G401 (cell line): ENCODE measurements around the gene SATB2. TPM values are rescaled to one million over a fixed set of nuclear protein-coding genes. Genes with fewer than 3 reads are reported as not detected.

Experiments
- DNase-seq: peaks from one replicate; pipeline ENCODE4 v3.0.0-alpha.2; 2015; ENCODE audit warnings: low spot score
- in situ Hi-C: cut with HindIII; loops from 2 replicates; pipeline ENCODE4 v1.10.0; 2016; ENCODE audit warnings: low sequenced_read_pairs, mixed read lengths
- total RNA-seq: library from RNA; depleted of rRNA; stranded (reverse); fragments of >200 nt; shearing (Covaris generic); gene quantifications from 2 replicates; pipeline ENCODE4 v1.2.3, GENCODE V29; 2014

Gene SATB2
- total RNA-seq, 1 experiment from 2014 or later: not detected

DNA sequence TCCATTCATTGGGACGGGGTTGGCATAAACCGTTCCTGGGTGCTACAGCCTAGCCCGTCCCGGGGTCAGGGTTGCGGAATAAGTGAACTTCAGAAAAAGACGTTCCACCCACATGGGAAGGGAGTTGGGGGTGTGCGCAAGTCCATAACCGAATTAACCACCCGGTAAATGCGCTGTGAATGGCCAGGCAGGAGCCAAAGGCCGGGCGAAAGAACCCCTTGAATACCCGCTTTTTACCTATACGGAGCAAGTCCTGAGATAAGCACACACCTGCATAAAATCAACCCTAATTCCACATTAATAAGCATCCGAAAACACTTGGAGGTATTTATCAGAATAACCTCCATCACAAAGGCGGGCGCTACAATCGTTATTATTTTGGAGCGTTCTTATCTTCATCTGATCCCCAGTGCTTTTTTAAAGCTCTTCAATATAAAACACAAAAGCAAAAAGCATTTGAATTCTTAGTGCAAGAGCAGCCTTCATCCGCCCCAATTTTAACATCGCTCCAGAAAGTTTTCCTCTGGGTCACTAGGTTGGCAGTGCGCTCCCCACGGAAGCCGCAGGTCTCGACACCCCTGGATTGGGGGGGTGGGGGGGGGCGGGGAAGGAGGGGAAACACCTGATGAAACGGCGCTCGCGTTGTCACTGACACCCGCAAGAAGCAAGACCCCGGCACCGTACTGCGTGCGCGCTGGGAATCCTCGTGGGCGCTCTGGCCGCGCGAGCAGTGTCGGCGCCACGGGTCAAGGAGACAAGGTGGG lies 1.2 kb downstream of the SATB2 start:
- in situ Hi-C loops: no loop called here
- DNase-seq: no peak

- in situ Hi-C loops: no loop called here
- no peak for DNase-seq
These were observed 2.0 kb downstream of the SATB2 start for GRCh38 chr2:199455545-199456382.

GRCh38 chr2:199455210-199455544 lies 2.6 kb downstream of the SATB2 start:
- in situ Hi-C loops: no loop called here
- no peak for DNase-seq

DNA sequence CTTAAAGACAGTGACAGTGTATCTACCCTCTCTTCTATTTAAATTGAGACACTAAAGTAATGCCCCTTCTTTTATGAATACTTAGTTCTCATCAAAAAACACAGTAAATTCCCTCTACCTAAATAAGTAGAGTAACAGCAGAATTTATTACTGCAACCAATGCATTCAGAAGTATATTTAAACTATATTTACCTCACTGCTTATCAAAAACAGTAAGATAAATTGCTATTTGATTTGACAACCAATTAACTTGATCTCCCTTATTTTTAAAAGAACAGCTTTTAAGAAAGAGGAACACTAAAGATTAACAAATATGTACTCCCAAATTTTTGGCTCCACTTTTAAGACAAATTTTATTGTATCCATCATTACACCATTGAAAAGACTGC lies 4.8 kb downstream of the SATB2 start:
- in situ Hi-C loops: no loop called here
- DNase-seq: no peak

DNA sequence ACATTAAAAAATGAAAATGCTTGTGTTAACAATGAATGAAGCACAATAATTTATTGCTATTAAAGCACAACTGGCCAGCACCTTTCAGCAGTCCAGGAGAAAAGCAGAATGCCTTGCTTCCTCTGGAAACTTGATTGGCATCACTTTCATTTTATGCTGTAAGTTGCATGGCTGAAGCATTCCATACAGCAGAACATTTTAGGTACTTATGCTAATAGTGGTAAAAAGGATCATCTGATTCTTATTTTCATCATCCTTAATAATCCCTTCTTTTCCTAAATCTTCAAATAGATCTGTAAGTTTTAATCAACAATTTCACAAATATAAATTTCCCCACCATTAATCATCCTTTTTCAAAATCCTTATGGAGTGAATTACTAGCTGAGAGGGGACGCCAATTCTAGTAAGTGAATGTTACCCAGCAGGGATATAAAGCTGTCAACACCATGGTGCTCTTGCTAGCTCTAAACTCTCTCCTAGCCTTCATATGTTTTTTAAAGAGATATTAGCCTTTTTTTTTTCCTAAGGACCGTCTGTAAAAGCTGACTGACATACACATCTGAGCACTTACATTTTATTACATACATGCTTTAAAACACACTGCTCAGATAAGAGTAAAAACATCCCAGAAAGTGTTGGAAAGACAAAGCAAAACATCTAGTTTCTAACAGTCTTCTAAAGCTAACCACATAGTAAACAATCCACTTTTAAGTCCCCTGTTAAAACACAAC lies 5.3 kb downstream of the SATB2 start:
- in situ Hi-C loops: no loop called here
- DNase-seq: no peak

GRCh38 chr2:199449956-199450355 lies 7.8 kb downstream of the SATB2 start:
- DNase-seq: no peak
- in situ Hi-C loops: no loop called here

DNA sequence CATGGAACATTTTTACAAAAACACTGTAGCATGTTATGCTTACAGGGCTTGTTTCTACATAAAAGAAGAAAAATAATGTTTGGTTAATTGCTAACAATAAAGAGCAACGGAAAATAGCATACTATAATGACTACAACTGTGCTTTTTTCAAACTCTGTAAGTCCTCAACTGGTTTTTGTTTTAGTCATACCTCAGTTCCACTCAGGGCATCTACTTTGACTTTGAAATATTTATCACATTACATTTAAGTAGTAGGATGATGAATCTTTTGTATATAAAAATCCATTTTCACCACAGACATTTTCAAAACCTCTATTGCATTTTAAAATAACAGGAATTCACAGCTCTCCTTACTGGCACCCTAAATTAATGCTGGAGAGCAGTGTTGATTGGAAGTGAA lies 8.3 kb downstream of the SATB2 start:
- DNase-seq: no peak
- in situ Hi-C loops: no loop called here

DNA sequence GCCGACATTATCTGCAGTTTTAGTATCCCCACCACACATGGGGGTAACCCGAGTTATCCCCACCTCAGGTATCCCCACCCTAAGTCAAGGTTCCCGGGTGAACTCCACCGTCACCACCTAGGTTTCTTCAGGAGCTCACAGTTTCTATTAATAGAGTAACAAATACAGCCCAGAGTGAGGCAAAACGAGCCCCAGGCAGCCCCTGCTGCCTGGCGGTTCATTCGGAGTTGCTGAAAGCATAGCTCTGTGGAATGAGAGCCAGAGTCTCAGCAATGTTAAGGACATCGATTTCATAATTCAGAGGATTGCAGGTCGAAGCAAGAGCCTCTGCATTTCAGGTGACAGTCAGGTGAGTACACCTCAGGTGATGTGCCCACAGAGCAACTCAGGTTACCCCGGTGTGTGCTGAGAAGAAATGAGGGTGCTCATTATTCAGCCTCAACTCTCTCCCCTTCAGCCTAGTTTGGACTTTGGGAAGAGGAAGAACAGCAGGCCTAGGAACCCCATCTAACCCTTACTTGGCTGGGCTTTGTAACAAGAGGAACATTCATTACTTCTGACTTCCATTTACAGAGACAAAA lies 10.7 kb downstream of the SATB2 start:
- no peak for DNase-seq
- in situ Hi-C loops: no loop called here

- in situ Hi-C loops: no loop called here
- no peak for DNase-seq
These were observed 13.0 kb downstream of the SATB2 start for GRCh38 chr2:199444749-199445148.

- DNase-seq: no peak
- in situ Hi-C loops: no loop called here
These were observed 14.1 kb downstream of the SATB2 start for GRCh38 chr2:199443589-199444130.

GRCh38 chr2:199442173-199442572 lies 15.6 kb downstream of the SATB2 start:
- in situ Hi-C loops: no loop called here
- DNase-seq: no peak

- in situ Hi-C loops: no loop called here
- DNase-seq: no peak
These were observed 16.0 kb downstream of the SATB2 start for GRCh38 chr2:199441759-199442158.

- no peak for DNase-seq
These were observed 17.6 kb downstream of the SATB2 start for GRCh38 chr2:199440118-199440517.

DNA sequence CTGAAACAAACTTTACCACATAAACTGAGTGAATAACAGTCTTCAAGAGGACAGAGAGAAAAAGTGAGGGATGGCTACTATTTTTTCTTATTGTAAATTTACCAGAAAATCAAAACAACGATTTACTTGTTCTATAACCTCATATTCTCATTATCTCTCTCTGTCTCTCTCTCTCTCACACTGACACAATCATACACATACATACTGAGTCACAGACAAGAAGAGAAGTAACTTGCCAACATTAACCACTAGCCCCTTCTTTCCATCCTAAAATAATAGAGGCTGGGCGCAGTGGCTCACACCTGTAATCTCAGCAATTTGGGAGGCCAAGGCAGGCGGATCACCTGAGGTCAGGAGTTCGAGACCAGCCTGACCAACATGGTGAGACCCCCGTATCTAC lies 18.2 kb downstream of the SATB2 start:
- in situ Hi-C loops: no loop called here
- no peak for DNase-seq

More at GRCh38 chr2:199440118-199440517, 17.6 kb downstream of the SATB2 start:
- in situ Hi-C loops: no loop called here

DNA sequence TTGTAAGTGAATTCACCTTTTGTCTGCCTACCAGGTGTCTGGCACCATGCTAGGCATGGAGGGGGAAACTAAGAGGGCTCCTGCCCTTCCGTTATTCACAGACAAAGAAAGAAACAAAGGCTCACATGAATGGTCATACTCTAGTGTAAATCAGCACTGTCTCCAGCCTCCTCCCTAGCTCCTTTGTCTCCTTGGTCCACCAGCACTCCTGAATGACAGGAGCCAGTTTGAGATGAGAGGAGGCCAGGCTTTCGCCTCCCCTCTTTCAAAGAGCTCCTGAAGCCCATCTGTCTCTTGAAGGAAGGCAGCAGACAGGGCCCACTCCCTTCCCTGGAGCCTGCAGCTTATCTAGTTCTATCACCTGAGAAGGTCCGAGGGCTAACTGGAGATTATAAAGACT lies 18.7 kb downstream of the SATB2 start:
- DNase-seq: no peak
- in situ Hi-C loops: no loop called here

DNA sequence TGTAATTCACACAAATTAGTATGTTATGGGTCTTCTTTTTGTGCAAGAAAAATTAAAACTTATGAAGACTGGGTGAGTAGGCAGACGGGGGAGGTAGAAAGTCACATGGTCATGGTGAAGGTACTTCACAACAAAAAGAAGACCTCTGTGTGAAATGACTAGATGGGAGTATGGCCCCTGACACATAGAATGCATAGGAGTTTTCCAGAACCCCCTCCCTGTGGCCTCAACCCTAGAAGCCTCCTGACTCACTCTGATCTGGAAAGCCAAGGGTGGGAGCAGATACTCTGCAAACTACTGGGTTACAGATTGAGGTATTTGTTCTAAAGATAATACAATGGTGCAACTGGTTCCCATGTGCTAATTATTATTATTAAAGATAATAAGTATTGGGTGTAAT lies 23.2 kb downstream of the SATB2 start:
- in situ Hi-C loops: no loop called here

GRCh38 chr2:199433204-199433832 lies 24.4 kb downstream of the SATB2 start:
- in situ Hi-C loops: no loop called here

More for the DNA sequence above, 23.2 kb downstream of the SATB2 start:
- DNase-seq: no peak

GRCh38 chr2:199431746-199432213 lies 26.0 kb downstream of the SATB2 start:
- in situ Hi-C loops: no loop called here
- DNase-seq: no peak

More at GRCh38 chr2:199433204-199433832, 24.4 kb downstream of the SATB2 start:
- no peak for DNase-seq

GRCh38 chr2:199430214-199430613 lies 27.5 kb downstream of the SATB2 start:
- no peak for DNase-seq
- in situ Hi-C loops: no loop called here
